Measurements from ENCODE around the gene CYP2F1.
"Not testable (repeated sequence)": the region's sequence is repeated elsewhere in the genome, so short reads cannot be mapped to it uniquely, and the experiment has no call there.

The CYP2F1 gene

DNA sequence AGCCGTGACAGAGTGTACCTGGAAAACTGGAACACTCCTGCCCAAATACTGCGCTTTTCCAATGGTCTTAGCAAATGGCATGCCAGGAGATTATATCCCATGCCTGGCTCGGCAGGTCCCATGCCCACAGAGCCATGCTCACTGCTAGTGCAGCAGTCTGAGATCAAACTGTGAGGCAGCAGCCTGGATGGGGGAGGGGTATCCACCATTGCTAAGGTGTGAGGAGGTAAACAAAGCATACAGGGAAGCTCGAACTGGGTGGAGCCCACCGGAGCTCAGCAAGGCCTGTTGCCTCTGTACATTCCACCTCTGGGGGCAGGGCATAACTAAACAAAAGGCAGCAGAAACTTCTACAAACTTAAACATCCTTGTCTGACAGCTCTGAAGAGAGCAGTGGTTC, 15.5 kb upstream of the CYP2F1 start:
- no peaks in the 10 kb centered on the region for H3K79me2 ChIP-seq (ENCODE audit: low read length)
- H3K4me3 ChIP-seq (ENCODE audit: low read length) = no peak overlapping the region
- H3K9me3 ChIP-seq (replicated peaks; ENCODE audit: insufficient read depth, low read length) = no peaks in the 10 kb centered on the region
- H3K4me2 ChIP-seq (ENCODE audit: low read depth, low read length) = no peak overlapping the region
- no peak for DNase-seq
- H3K9me2 ChIP-seq (replicated peaks; ENCODE audit: insufficient read depth, low read length) = no peaks in the 10 kb centered on the region
- no peak overlapping the region for H3K27ac ChIP-seq (ENCODE audit: low read length)
- no peaks in the 10 kb centered on the region for H3K36me3 ChIP-seq (replicated peaks; ENCODE audit: insufficient read depth, low read length)
- no peaks in the 10 kb centered on the region for H4K20me1 ChIP-seq (ENCODE audit: insufficient read depth, low read length)
- H3F3A ChIP-seq (ENCODE audit: insufficient read depth, low read length) = no peaks in the 10 kb centered on the region
- H3K4me1 ChIP-seq (ENCODE audit: low read length) = no peaks in the 10 kb centered on the region
- H3K27me3 ChIP-seq (replicated peaks; ENCODE audit: insufficient read depth, low read length) = peaks cover 41% of the 10 kb centered on the region
- H2AFZ ChIP-seq (ENCODE audit: low read length) = no peak overlapping the region
- TF ChIP-seq, protein P1, sequence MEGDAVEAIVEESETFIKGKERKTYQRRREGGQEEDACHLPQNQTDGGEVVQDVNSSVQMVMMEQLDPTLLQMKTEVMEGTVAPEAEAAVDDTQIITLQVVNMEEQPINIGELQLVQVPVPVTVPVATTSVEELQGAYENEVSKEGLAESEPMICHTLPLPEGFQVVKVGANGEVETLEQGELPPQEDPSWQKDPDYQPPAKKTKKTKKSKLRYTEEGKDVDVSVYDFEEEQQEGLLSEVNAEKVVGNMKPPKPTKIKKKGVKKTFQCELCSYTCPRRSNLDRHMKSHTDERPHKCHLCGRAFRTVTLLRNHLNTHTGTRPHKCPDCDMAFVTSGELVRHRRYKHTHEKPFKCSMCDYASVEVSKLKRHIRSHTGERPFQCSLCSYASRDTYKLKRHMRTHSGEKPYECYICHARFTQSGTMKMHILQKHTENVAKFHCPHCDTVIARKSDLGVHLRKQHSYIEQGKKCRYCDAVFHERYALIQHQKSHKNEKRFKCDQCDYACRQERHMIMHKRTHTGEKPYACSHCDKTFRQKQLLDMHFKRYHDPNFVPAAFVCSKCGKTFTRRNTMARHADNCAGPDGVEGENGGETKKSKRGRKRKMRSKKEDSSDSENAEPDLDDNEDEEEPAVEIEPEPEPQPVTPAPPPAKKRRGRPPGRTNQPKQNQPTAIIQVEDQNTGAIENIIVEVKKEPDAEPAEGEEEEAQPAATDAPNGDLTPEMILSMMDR (IDR thresholded peaks at IDR 0.05; ENCODE audit: low read length) = no peak
- TF ChIP-seq EZH2 (optimal IDR thresholded peaks at IDR 0.05; ENCODE audit: low read depth, low read length) (no peak), EZH2phosphoT487 (IDR thresholded peaks at IDR 0.05; ENCODE audit: low read length) (no peak)
- no peak overlapping the region for H3K9ac ChIP-seq (ENCODE audit: low read length)

DNA sequence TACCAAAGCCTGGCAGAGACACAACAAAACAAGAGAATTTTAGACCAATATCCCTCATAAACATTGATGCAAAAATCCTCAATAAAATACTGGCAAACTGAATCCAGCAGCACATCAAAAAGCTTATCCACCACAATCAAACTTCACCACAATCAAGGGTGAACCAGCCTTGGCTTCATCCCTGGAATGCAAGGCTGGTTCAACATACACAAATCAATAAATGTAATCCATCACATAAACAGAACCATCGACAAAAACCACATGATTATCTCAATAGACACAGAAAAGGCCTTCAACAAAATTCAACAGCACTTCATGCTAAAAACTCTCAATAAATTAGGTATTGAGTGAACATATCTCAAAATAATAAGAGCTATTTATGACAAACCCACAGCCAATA, 12.0 kb upstream of the CYP2F1 start:
- H3K36me3 ChIP-seq (replicated peaks; ENCODE audit: insufficient read depth, low read length); H2AFZ ChIP-seq (ENCODE audit: low read length); H3K9me2 ChIP-seq (replicated peaks; ENCODE audit: insufficient read depth, low read length); H4K20me1 ChIP-seq (ENCODE audit: insufficient read depth, low read length); H3K4me3 ChIP-seq (ENCODE audit: low read length); H3K4me2 ChIP-seq (ENCODE audit: low read depth, low read length); H3F3A ChIP-seq (ENCODE audit: insufficient read depth, low read length); H3K27ac ChIP-seq (ENCODE audit: low read length); H3K9me3 ChIP-seq (replicated peaks; ENCODE audit: insufficient read depth, low read length); H3K4me1 ChIP-seq (ENCODE audit: low read length); H3K79me2 ChIP-seq (ENCODE audit: low read length); H3K9ac ChIP-seq (ENCODE audit: low read length); DNase-seq: not testable (repeated sequence)
- peaks cover 16% of the 10 kb centered on the region for H3K27me3 ChIP-seq (replicated peaks; ENCODE audit: insufficient read depth, low read length)

DNA sequence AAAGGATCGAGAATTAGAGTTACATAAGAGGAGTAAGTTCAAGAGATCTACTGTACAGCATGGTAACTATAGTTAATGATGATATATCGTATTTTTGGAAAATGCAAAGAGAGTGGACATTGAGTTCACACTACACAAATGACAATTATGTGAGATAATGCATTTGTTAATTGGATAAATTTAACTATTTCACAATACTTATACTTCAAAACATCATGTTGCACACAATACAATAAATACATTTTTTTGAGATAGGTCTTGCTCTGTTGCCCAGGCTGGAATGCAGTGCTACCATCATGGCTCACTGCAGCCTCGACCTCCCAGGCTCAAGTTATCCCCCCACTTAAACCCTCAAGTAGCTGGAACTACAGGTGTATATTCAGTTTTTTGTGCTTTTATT, 8.1 kb upstream of the CYP2F1 start:
- no peak overlapping the region for H3K27ac ChIP-seq (ENCODE audit: low read length)
- no peak overlapping the region for H3K9ac ChIP-seq (ENCODE audit: low read length)
- H3K4me3 ChIP-seq (ENCODE audit: low read length) = no peak overlapping the region
- DNase-seq = no peak
- H3F3A ChIP-seq (ENCODE audit: insufficient read depth, low read length) = no peaks in the 10 kb centered on the region
- H3K9me3 ChIP-seq (replicated peaks; ENCODE audit: insufficient read depth, low read length) = no peaks in the 10 kb centered on the region
- no peaks in the 10 kb centered on the region for H3K36me3 ChIP-seq (replicated peaks; ENCODE audit: insufficient read depth, low read length)
- H4K20me1 ChIP-seq (ENCODE audit: insufficient read depth, low read length) = no peaks in the 10 kb centered on the region
- no peaks in the 10 kb centered on the region for H3K79me2 ChIP-seq (ENCODE audit: low read length)
- no peaks in the 10 kb centered on the region for H3K4me1 ChIP-seq (ENCODE audit: low read length)
- no peaks in the 10 kb centered on the region for H3K9me2 ChIP-seq (replicated peaks; ENCODE audit: insufficient read depth, low read length)
- TF ChIP-seq EZH2phosphoT487 (IDR thresholded peaks at IDR 0.05; ENCODE audit: low read length) (no peak), EZH2 (optimal IDR thresholded peaks at IDR 0.05; ENCODE audit: low read depth, low read length) (no peak)
- TF ChIP-seq, protein P1 (IDR thresholded peaks at IDR 0.05; ENCODE audit: low read length) = no peak
- no peak overlapping the region for H3K4me2 ChIP-seq (ENCODE audit: low read depth, low read length)
- H2AFZ ChIP-seq (ENCODE audit: low read length) = no peak overlapping the region
- H3K27me3 ChIP-seq (replicated peaks; ENCODE audit: insufficient read depth, low read length) = peaks cover 39% of the 10 kb centered on the region

DNA sequence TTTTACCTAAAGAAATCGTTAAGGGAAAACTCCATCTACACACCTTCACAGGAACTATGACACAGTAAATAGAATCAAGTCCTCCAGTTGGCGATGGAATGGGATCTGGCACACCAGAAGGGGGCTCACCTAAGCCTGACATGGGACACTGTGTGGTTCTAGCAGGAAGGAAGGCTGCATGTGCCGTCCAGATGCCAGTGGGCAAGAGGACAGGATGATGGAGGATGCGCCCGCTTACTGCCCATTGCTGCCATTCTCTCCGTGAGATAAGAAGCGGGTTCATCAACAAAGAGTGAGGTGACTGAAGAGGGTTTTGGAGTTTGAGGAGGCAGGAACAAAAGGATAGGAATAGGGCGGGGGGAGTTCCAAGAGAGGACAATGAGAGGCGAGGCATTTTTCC, 2.9 kb upstream of the CYP2F1 start:
- Histone ChIP-seq H3K9me3 (replicated peaks; ENCODE audit: insufficient read depth, low read length) (no peaks in the 10 kb centered on the region), H3F3A (ENCODE audit: insufficient read depth, low read length) (no peaks in the 10 kb centered on the region), H3K27me3 (replicated peaks; ENCODE audit: insufficient read depth, low read length) (peaks cover 75% of the 10 kb centered on the region), H3K36me3 (replicated peaks; ENCODE audit: insufficient read depth, low read length) (no peaks in the 10 kb centered on the region), H4K20me1 (ENCODE audit: insufficient read depth, low read length) (no peaks in the 10 kb centered on the region), H3K4me1 (ENCODE audit: low read length) (no peaks in the 10 kb centered on the region), H3K9me2 (replicated peaks; ENCODE audit: insufficient read depth, low read length) (no peaks in the 10 kb centered on the region), H2AFZ (ENCODE audit: low read length) (no peak overlapping the region), H3K27ac (ENCODE audit: low read length) (no peak overlapping the region), H3K79me2 (ENCODE audit: low read length) (no peaks in the 10 kb centered on the region), H3K4me3 (ENCODE audit: low read length) (no peak overlapping the region), H3K9ac (ENCODE audit: low read length) (no peak overlapping the region), H3K4me2 (ENCODE audit: low read depth, low read length) (no peak overlapping the region)
- TF ChIP-seq EZH2phosphoT487 (IDR thresholded peaks at IDR 0.05; ENCODE audit: low read length) (no peak), EZH2 (optimal IDR thresholded peaks at IDR 0.05; ENCODE audit: low read depth, low read length) (no peak)
- TF ChIP-seq, protein P1 (IDR thresholded peaks at IDR 0.05; ENCODE audit: low read length) = no peak
- no peak for DNase-seq

Data from MM.1S (cell line).